ENCODE results near the gene ABHD16B. TPM values are rescaled to one million over a fixed set of nuclear protein-coding genes. Genes with fewer than 3 reads are reported as not detected.
"Not testable (repeated sequence)": the region's sequence is repeated elsewhere in the genome, so short reads cannot be mapped to it uniquely, and the experiment has no call there.

ABHD16B gene
- total RNA-seq, 1 donor from 2014 or later: not detected

DNA sequence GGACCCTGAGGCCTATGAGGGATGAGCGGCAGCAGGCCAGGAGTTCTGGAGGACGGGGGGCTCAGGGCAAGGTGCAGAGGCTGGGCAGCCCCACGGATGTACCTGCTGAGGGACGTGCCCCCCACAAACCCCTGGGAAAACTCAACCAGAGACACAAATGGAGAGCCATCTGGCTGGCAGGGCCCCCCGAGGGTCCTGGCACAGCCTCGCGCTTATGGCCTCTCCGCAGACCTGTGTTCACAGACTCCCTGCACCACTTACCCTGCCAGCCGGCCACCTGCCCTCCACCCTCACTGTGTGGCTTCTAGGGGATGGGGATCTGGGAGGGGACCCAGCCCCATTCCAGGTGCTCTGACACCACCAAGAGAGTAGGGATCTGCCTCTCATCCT is 26.8 kb upstream of the ABHD16B start:
- no peak for DNase-seq (ENCODE audit: low spot score)

DNA sequence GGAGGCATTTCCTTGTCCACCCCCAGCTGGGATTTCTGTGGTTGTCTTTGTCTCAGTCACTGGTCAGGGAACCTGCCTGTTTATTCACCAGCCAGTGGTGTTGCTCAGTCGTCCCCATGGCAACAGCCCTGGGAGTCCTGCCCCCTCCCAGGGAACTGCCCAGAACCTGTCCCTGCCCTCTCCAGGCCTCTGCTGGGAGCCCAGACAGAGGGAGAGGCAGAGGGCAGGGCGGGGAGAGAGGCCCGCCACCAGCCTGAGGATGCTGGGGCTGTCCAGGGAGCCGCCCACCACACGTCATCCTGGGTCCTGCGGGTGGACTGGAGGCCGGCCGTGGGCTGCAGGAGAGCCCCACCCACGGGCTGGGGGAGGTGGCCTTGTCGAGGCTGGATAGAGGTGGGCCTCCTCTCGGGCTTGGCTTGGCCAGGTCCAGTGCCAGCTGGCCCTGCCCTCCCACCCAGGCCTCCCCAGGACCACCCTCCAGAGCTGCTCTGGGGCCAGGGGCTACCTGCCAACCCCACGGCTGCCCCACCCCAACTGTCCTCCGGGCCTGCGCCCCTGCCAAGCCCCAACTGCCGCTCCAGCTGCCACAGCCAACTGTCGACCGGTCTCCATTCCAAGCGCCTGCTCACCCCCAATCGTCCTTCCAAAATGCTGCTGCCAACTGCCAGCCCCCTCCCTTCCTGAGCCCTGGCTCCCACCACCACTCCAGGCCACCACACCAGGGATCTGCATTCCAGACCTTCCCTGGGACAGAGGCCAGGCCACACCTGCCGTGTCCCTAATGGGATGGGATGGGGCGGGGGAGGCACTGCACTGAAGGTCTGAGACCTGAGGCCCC is 26.1 kb upstream of the ABHD16B start:
- DNase-seq (ENCODE audit: low spot score): peak; percentile 93

DNA sequence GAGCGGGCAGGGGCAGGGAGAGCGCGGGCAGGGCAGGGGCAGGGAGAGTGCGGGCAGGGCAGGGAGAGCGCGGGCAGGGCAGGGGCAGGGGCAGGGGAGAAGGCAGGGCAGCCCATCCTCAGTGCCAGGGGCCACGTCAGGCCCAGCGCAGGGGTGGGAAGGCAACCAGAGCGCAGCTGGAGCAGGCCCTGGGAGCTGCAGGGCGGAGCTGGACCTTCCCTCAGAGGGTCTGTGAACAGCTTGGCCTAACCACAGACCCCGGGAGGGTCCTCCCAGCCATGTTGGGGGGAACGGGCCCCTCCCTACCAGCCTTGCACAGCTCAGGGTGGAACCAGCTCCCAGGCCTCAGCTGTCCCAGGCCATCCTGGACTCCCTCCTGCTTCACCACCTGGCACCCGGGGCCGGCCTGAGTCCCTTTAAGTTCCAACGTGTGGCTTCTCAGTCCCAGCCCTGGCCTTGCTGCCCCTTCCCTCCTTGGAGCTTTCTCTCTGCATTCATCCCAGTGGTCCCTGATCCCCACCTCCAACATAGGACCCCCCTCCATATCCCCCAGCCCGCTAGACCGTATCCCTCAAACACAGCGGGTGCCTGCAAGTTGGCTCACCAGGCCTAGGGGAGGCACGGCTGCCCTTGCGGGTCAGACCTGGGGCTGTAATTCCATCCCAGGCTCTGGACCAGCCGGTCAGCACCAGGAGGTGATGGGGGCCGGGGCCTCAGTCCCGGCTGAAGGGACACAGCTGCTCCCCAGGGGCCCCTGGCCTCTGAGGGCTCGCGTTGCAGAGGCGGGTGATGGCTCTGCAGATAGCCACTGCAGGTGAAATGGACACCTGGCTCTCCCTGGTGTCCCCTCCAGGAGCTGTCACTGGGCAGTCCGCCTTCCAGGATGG is 24.6 kb upstream of the ABHD16B start:
- no peak for DNase-seq (ENCODE audit: low spot score)

DNA sequence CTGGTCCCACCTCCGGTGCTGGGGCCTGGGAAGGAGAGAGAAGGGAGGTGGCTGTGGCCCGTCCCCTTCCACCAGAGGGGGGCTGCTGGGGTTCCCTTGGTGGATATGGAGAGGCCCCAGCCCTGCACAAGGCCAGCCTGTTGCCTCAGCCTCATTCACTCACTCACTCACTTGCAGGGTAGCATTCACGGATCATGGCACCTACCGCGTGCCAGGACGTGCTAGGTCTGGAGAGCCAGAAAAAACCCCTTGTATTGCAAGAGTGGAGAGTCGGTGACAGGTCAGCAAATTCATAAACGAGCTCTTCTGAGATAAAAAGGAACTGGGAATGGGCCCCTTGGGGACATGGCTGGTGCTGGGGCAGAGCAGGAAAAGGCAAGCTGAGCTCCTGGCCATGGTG is 23.8 kb upstream of the ABHD16B start:
- no peak for DNase-seq (ENCODE audit: low spot score)

DNA sequence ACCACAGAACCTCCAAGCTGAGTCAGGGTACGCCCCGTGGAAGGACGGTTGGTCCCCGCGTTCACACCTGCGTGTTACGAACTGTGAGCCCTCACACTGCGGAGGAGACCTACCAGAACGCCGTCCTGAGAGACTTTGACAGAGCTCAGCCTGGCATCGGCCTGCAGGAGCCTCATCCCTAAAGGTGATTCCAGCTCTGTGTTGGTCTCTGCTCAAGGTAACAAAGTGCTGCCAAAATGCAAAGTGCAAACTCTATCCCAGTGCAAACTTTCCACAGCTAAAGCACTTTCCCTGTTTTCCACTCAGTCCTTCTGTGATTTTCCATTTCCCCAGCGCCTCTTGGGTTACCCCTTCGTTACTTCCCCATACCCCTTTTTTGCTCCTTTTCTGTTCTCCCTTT is 21.7 kb upstream of the ABHD16B start:
- DNase-seq (ENCODE audit: low spot score): no peak

DNA sequence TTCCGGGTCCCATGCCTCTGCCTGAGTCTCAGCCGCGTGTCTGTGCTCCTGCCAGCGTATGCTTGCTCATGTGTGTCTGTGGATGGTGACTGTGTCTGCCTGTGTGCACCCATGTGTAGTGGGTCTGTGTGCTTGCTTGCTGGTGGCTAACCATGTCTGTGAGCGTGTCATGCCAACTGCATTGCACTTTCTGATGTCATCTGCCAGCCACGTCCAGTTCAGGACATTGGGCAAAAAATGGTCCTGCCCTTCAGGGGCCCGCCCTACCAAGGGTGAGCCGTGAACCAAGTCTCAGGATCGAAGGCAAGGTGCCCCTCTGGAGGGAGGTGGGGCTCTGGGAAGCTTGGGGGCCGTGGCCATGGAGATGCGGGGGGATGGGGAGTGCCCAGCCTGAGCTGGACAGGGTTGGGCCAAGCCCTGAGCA is 20.9 kb upstream of the ABHD16B start:
- no peak for DNase-seq (ENCODE audit: low spot score)

DNA sequence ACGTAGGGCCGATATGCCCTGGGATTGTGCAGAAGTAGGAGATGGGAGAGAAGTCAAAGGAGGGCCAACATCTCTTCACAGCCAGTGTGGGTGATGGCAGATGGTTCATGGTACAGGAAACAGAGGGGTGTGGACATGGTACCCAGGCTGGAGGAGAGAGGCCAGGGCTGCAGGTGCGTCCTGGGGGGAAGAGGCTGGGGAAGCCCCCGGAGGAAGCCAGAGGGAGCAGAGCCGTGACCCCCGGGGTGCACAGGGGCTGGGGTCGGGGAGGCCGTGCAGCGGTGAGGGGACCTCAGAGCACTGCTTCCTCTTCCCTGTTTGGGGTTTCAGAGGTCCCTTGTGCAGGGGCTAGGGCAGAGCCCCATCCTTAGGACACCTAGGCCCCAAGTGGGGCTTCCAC is 19.0 kb upstream of the ABHD16B start:
- no peak for DNase-seq (ENCODE audit: low spot score)

DNA sequence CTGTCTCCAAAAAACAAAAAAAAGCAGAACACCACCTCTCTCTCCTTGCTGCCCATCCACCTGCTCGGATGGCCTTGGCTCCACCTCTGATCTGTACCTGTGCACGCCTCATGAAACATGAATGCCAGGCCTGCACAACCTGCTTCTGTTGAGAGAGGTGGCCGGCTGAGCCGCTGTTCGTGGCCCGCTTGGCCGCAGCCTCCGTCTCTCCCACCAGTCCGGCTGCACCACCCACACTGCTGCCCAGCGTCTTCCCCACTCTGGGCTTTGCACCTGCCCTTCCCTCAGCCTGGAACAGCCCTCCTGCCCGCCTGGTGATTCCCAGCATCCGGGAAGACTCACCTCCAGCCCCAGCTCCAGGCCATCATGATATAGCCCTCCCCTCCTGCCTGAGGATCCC is 18.1 kb upstream of the ABHD16B start:
- DNase-seq (ENCODE audit: low spot score): no peak

DNA sequence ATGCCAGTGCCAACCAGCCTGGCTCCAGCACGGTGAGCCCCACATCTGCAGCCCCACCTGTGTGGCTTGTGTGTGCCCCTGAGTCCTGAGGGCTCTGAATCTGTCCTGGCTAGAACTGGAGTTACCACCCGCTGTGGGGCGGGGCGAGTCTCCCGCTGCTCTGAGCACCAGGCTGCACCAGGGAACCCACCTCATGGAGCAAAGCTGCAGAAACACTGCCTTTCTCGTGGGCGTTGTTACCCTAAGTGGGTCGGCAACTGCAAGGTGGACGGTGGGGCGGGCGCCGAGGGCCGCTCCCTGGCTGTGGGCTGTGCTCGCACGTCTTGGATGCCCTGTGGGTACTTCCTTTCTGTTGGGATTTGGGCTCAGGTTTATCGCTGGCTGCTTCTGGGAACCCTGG is 17.5 kb upstream of the ABHD16B start:
- no peak for DNase-seq (ENCODE audit: low spot score)

DNA sequence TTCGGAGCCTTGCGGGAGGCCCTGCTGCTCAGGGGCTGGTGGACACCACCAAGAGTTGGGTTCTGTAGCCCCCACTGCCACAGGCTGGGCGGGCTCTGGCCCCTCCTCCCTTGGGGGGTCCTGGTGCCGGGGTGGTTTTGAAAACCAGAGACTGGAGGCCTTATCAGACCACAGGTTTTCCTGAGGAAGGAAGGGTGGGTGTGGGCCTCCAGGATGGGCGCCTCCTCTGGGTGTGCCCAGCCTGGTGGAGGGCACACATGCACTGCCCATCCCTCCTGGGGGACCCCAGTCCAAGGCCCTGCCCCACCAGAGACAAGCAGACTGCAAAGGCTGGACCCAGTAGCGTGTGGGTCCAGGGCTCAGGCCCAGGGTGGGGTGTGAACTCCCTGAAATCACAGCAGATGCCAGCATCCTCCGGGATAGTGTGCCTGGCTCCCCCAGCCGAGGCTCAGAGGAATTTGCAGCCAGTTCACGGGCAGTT is 16.7 kb upstream of the ABHD16B start:
- no peak for DNase-seq (ENCODE audit: low spot score)

DNA sequence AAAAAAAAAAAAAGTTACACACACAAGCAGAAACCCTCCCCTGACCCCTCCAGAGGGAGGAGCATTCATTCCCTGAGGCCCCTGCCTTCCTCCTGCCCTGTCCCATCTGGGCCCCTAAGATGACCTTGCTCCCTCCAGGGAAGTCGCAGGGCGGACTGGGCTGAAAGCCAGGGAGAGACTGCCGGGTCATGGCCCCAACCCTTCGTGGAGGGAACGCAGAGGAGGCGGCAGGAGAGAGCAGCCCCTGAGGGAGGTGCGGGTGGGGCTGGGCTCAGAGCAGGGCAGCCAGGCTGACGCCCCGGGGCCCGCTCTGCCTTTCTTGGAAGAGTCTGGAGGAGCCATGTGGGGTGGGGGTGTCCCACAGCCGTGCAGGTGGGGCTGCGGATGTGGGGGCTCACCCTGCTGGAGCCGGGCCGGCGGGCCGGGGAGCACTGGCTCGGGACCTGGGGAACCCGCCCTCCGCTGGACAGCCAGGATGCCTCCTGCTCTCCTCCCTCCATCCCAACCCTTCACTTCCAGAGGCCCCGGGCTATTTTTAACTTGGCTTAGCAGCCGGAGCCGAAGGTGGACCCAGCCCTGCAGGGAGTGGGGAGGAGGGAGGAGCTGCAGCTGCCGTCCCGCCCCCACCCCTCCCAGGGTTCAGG is 15.0 kb upstream of the ABHD16B start:
- no peak for DNase-seq (ENCODE audit: low spot score)

DNA sequence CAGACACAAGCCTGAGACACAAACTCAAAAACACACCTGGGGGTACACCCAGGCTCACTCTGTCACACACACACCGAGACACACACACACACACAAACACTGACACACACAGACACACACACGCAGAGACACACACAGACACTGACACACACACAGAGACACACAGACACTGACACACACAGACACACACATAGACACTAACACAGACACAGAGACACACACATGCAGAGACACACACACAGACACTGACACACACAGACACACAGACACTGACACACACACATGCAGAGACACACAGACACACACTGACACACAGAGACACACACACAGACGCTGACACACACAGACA is 14.4 kb upstream of the ABHD16B start:
- DNase-seq (ENCODE audit: low spot score): no peak

DNA sequence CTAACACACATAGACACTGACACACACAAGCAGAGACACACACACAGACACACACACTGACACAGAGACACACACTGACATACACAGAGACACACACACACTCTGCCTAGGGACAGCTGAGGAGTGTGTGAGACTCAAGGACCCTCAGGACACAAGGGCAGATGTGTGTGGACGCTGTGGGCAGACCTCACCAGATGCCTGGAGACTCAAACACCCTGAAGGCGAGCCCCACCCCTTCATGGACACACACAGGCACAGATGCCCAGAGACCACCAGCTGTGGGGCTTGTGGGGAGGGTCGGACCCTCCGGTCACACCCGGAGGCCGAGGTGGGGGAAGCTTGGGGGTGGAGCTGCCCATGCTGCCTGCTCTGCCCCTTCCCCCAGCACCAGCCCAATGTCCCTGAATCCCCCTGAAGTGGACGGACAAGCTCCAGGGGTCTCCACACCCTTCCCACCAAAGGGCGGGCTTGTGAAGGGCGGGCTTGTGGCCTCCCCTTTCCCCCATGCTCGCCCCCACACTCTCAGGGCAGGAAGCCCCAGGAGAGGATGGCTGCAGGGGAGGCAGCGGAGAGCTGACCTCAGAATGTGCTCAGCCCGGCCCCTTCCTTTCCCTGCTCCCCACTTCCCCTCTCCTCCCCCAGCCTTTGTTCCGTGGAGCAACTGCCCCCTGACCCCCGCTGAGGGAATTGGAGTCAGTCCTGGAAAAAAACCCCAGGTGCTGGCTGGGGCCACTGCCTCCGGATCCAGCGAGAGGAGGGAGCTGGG is 13.9 kb upstream of the ABHD16B start:
- no peak for DNase-seq (ENCODE audit: low spot score)

DNA sequence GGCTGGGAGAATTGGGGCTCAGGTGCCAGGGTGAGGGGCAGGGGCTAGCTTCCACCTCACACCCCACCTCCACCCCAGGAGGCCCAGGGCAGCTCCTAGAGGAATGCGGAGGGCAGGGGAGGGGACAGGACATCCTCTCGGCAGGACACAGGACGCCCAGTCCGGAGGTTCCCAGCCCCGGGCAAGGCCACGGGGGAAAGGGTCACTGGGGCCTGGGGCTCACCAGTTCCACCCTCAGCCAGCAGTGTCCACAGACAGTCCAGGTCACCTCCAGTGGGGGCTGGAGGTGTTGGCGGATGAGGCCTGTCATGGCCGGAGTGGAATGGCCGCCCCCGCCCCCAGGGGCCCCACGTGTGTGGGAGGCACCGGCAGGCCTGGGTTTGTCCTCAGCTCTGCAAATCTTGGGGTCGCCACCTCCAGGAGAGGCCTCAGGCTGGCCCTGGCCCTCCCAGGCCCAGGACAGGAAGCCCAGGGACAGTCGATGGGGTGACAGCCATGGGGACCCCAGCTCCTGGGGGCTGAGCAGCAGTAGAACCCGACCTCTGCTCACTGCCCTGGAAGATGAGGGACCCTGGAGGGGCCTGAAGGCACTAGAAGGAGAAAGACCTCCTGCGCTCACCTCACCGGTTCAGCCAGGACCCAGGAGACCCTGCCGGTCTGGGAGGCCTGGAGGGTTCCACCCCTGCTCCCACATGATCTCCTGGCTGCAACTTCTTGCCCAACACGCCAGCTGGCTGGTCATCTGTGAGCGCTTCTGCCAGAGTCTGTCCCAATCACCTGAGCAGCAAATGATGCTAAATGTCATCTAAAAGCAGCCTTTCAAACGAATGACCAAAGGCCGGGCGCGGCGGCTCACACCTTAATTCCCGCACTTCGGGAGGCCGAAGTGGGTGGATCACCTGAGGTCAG is 13.0 kb upstream of the ABHD16B start:
- no peak for DNase-seq (ENCODE audit: low spot score)

DNA sequence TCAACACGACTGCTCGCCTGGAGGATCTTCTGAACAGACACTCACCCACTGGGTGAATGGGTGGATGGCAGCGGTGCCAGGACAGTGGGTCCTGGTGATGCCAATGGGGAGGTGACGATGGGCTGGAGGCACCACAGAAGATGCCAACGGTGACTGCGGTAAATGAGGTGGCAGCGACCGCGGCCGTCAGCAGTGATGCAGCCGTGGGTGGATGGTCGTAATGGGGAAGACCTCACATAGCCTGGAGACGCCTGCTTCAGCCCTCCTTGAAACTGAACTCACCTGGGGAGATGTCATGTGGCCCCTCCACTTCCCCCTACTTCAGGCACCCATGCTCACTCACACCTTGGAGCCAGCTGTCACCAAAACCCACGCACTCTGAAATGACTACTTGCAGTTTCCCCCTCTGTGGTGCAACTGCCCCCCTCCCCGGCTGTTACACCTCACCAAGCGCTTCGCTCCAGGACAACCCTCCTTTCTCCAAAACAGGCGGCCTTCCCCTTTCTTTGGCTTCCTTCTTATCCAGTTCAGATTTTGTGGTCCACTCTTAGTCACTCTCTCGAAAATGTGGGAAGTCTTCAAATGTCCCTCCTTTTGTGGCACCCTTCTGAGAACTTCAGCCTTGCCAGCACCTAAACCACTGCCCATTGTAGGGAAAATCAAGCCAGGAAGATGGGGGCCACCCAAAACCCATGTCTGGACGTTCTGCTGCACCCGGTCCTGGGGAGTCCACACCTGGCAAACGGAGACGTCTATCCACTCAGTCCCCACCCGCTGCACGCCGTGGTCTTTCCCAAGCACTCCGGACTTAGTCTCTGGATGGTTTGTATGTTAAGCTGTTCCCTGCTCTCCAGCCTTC is 10.4 kb upstream of the ABHD16B start:
- no peak for DNase-seq (ENCODE audit: low spot score)

DNA sequence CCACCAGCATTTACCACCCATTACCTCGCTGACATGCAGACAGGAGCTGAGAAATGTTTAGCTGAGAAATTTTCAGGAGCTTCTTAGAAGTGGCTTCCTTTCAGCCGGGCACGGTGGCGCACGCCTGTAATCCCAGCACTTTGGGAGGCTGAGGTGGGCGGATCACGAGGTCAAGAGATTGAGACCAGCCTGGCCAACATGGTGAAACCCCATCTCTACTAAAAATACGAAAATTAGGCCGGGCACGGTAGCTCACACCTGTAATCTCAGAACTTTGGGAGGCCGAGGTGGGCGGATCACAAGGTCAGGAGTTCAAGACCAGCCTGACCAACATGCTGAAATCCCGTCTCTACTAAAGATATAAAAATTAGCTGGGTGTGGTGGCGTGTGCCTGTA is 9.8 kb upstream of the ABHD16B start:
- DNase-seq (ENCODE audit: low spot score): not testable (repeated sequence)

DNA sequence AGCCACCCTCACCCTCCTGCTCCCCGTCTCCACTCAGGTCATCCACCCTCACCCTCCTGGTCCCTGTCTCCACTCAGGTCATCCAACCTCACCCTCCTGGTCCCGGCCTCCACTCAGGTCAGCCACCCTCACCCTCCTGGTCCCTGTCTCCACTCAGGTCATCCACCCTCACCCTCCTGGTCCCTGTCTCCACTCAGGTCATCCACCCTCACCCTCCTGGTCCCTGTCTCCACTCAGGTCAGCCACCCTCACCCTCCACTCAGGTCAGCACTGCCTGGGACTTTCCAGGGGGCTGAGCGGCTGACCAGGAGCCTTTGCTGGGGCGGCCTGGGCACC is 7.6 kb upstream of the ABHD16B start:
- DNase-seq (ENCODE audit: low spot score): not testable (repeated sequence)

DNA sequence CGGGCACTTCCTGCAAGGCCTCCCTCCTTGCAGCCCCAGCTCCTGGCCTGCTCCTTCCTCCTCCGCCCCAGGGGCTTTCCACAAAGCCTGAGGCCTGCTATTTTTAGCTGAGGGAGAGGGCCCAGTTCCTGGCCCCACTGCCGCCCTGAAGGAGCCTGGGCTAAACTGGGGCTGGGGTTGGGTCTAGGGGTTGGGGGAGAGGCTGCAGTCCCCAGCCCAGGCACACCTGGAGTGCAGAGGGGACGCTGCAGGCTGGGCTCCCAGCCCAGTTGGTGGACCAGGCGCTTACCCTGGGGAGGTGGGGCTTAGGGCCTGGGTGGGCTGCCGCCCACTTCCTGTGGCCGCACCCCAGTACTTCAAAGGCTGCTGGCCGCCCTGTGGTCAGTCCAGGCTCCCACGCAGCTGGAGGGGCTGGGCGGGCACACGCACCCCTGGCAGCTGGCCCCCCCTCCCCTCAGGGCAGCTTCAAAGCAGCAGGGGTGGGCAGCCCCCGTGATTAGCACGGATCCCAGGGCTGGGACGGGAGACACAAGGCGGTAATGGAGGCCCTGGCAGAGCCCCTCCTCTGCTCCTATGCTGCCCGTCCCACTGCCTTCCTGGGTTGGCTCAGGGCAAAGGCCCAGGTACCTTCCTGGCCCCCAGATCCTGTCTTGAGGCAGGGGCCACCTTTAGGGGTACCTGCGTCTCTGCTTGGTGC is 7.1 kb upstream of the ABHD16B start:
- no peak for DNase-seq (ENCODE audit: low spot score)

DNA sequence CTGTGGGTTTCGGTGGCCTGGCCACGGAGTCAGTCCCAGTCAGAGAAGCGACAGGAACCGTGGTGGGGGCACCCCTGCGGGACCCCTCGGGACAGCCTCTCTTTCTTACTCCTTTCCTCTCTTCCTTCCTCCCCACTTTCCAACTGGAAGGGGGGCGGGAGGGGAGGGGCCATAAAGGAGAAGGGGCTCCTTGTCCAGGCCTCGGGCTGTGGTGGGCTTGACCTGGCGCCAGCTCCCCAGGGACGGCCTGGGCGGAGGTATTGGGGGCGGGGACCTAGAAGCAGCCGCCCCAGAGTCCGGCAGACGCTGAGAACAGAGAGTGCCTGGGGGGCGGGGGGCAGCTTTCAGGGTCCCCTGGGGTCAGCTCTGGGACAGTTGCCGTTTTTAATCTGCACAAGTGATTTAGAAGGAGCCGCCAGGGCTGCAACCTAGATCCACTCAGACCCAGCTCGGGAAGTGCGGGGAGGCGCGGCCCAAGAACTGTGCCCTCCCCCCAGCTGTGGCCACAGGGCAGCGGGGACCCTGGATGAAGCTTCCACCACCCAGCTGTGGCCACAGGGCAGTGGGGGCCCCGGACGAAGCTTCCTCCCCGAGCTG is 6.4 kb upstream of the ABHD16B start:
- DNase-seq (ENCODE audit: low spot score): no peak
